GM23338 (cell line): Measurements from ENCODE around the gene KCTD17. TPM values are rescaled to one million over a fixed set of nuclear protein-coding genes. Genes with fewer than 3 reads are reported as not detected.

Source experiments
- ATAC-seq: fragments of 200-7000 bp; cut with Tn5 transposase; 3 replicates; pipeline ENCODE4 v1.9.1; 2020
- DNase-seq: peaks from one replicate; pipeline ENCODE4 v3.0.0-alpha.2; 2015; ENCODE audit warnings: low spot score
- H2AFZ ChIP-seq: fragments of 200-600 bp; sonication (generic); 2 replicates; pipeline ENCODE4 v1.8.0; 2016; ENCODE audit warnings: antibody characterized with exemption, mild to moderate bottlenecking, moderate library complexity
- H3F3A ChIP-seq: fragments of 200-600 bp; sonication (generic); replicated peaks from 2 replicates; pipeline ENCODE4 v1.8.0; 2017; ENCODE audit warnings: antibody characterized with exemption, mixed run types, low read depth
- H3K27ac ChIP-seq: fragments of 200-600 bp; sonication (generic); 2 replicates; pipeline ENCODE4 v1.6.1; 2016; ENCODE audit warnings: low read depth
- H3K27me3 ChIP-seq: fragments of 200-600 bp; sonication (generic); 2 replicates; pipeline ENCODE4 v1.8.0; 2016; ENCODE audit warnings: mild to moderate bottlenecking, mixed run types, moderate library complexity; ENCODE audit not compliant: insufficient read depth
- H3K36me3 ChIP-seq: fragments of 200-600 bp; sonication (generic); 2 replicates; pipeline ENCODE4 v1.8.0; 2016; ENCODE audit warnings: mild to moderate bottlenecking; ENCODE audit not compliant: insufficient read depth
- H3K4me1 ChIP-seq: fragments of 200-600 bp; sonication (generic); 2 replicates; pipeline ENCODE4 v1.8.0; 2016; ENCODE audit warnings: mild to moderate bottlenecking, moderate library complexity; ENCODE audit not compliant: insufficient read depth
- H3K4me2 ChIP-seq: fragments of 200-600 bp; sonication (generic); 2 replicates; pipeline ENCODE4 v1.7.1; 2017; ENCODE audit warnings: mixed run types
- H3K4me3 ChIP-seq: fragments of 200-600 bp; sonication (generic); 2 replicates; pipeline ENCODE4 v1.6.1; 2016; ENCODE audit warnings: mixed run types
- H3K79me2 ChIP-seq: fragments of 200-600 bp; sonication (generic); replicated peaks from 2 replicates; pipeline ENCODE4 v1.8.0; 2017; ENCODE audit warnings: mild to moderate bottlenecking; ENCODE audit not compliant: insufficient read depth
- H3K9me2 ChIP-seq: fragments of 200-600 bp; sonication (generic); 2 replicates; pipeline ENCODE4 v1.8.0; 2017; ENCODE audit not compliant: insufficient read depth
- H4K20me1 ChIP-seq: fragments of 200-600 bp; sonication (generic); replicated peaks from 2 replicates; pipeline ENCODE4 v1.8.0; 2017; ENCODE audit warnings: mild to moderate bottlenecking; ENCODE audit not compliant: insufficient read depth
- H3K27ac Mint-ChIP-seq: 2 replicates; pipeline ENCODE4 v1.8.0; 2020; ENCODE audit warnings: inconsistent platforms, mild to moderate bottlenecking, moderate library complexity, mixed read lengths
- H3K27me3 Mint-ChIP-seq: 3 replicates; pipeline ENCODE4 v1.8.0; 2022; ENCODE audit warnings: low read depth, mild to moderate bottlenecking, moderate library complexity, mixed read lengths, inconsistent platforms; ENCODE audit not compliant: insufficient read depth, poor library complexity
- H3K36me3 Mint-ChIP-seq: 3 replicates; pipeline ENCODE4 v1.8.0; 2021; ENCODE audit warnings: low read depth, mild to moderate bottlenecking, inconsistent platforms, moderate library complexity, mixed read lengths
- H3K4me1 Mint-ChIP-seq: 3 replicates; pipeline ENCODE4 v1.8.0; 2020; ENCODE audit warnings: mild to moderate bottlenecking, inconsistent platforms, mixed read lengths
- H3K4me3 Mint-ChIP-seq: 3 replicates; pipeline ENCODE4 v1.8.0; 2021; ENCODE audit warnings: moderate library complexity, mild to moderate bottlenecking, inconsistent platforms, mixed read lengths
- H3K9me3 Mint-ChIP-seq: 3 replicates; pipeline ENCODE4 v1.8.0; 2020; ENCODE audit warnings: moderate library complexity, mild to moderate bottlenecking, inconsistent platforms, mixed read lengths
- CREB1 ChIP-seq: fragments of 250-450 bp; sonication (Bioruptor Pico); IDR thresholded peaks from 2 replicates; pipeline ENCODE4 v1.5.0; 2020; ENCODE audit warnings: low read depth, mild to moderate bottlenecking, moderate library complexity
- CTCF ChIP-seq, 2 experiments: fragments of 200-600 bp in 1 of 2; sonication (generic) in 1 of 2; conservative IDR thresholded peaks; 2 replicates each; pipeline versions ENCODE4 v1.5.1 to v1.6.1; 2016 to 2017; ENCODE audit warnings: antibody characterized with exemption in 2 of 2, low read depth in 2 of 2, mild to moderate bottlenecking in 2 of 2, moderate library complexity in 1 of 2
- EZH2phosphoT487 ChIP-seq: fragments of 200-600 bp; sonication (generic); IDR thresholded peaks from one replicate; pipeline ENCODE4 v1.8.1; 2018; ENCODE audit warnings: antibody characterized with exemption; ENCODE audit not compliant: unreplicated experiment
- NANOG ChIP-seq: IDR thresholded peaks from 2 replicates; pipeline ENCODE4 v1.6.1; 2016; ENCODE audit warnings: antibody characterized with exemption, borderline replicate concordance
- POLR2AphosphoS5 ChIP-seq: IDR thresholded peaks from 2 replicates; pipeline ENCODE4 v1.6.1; 2016; ENCODE audit warnings: antibody characterized with exemption, low read depth
- REST ChIP-seq: IDR thresholded peaks from one replicate; pipeline ENCODE4 v1.6.1; 2018; ENCODE audit warnings: antibody characterized with exemption; ENCODE audit not compliant: unreplicated experiment
- STAT1 ChIP-seq: IDR thresholded peaks from one replicate; pipeline ENCODE4 v1.6.1; 2016; ENCODE audit warnings: antibody characterized with exemption; ENCODE audit not compliant: unreplicated experiment
- ZNF114 ChIP-seq: fragments of 250-450 bp; sonication (Bioruptor Pico); IDR thresholded peaks from 2 replicates; pipeline ENCODE4 v1.5.0; 2020; ENCODE audit warnings: mild to moderate bottlenecking, moderate library complexity
- ZNF331 ChIP-seq: fragments of 250-450 bp; sonication (Bioruptor Pico); IDR thresholded peaks from 2 replicates; pipeline ENCODE4 v1.5.0; 2020; ENCODE audit warnings: low read depth, mild to moderate bottlenecking, moderate library complexity
- ZNF462 ChIP-seq: fragments of 250-450 bp; sonication (Bioruptor Pico); IDR thresholded peaks from 2 replicates; pipeline ENCODE4 v1.5.0; 2020; ENCODE audit warnings: mild to moderate bottlenecking, moderate library complexity
- polyA plus RNA-seq: library from polyadenylated mRNA; unstranded; fragments of >200 nt; fragmentation: Nextera tagmentation; extraction: Ambion mirVana; gene quantifications from 2 replicates; pipeline ENCODE4 v1.2.1, GENCODE V29; 2016
- total RNA-seq: library from RNA; depleted of rRNA; stranded (reverse); fragments of >200 nt; shearing (Covaris generic); gene quantifications from 2 replicates; pipeline ENCODE4 v1.2.3, GENCODE V29; 2014

The KCTD17 gene
- total and polyA plus RNA-seq, 2 experiments from 2014 or later = 25.1 to 35.0 TPM

GRCh38 chr22:37086184-37086583, 34.6 kb downstream of the KCTD17 start (continued):
- TF ChIP-seq ZNF462 (CRISPR knock-in tag) = no peak
- no peak for TF ChIP-seq NANOG
- TF ChIP-seq ZNF114 = no peak

- Mint-ChIP-seq H3K4me1 (peaks cover 8% of the 10 kb centered on the region), H3K27me3 (peaks cover 8% of the 10 kb centered on the region), H3K9me3 (no peaks in the 10 kb centered on the region; the same call in 2 of the 3 replicates), H3K4me3 (no peak overlapping the region), H3K27ac (no peak overlapping the region), H3K36me3 (no peaks in the 10 kb centered on the region)
- no peaks in the 10 kb centered on the region for H3K79me2 ChIP-seq
- no peak for DNase-seq
- no peak for ATAC-seq
- no peaks in the 10 kb centered on the region for H3F3A ChIP-seq
- no peaks in the 10 kb centered on the region for H4K20me1 ChIP-seq
- no peaks in the 10 kb centered on the region for H3K27me3 ChIP-seq
- no peaks in the 10 kb centered on the region for H3K9me2 ChIP-seq
- no peak overlapping the region for H3K27ac ChIP-seq
- no peak overlapping the region for H3K4me2 ChIP-seq
- no peaks in the 10 kb centered on the region for H3K36me3 ChIP-seq
- H3K4me3 ChIP-seq = no peak overlapping the region
- H2AFZ ChIP-seq = no peak overlapping the region
- H3K4me1 ChIP-seq = no peaks in the 10 kb centered on the region; the same call in 1 of the 2 replicates
- TF ChIP-seq CTCF (conservative IDR thresholded peaks at IDR 0.05; ENCODE audit: low read depth in 2 of 2) = no peak
- TF ChIP-seq ZNF114 = no peak
- no peak for TF ChIP-seq CREB1 (CRISPR knock-in tag)
- TF ChIP-seq NANOG = no peak
- no peak for TF ChIP-seq EZH2phosphoT487
- TF ChIP-seq POLR2AphosphoS5 = no peak
- TF ChIP-seq ZNF331 = no peak
- TF ChIP-seq REST = no peak
- TF ChIP-seq STAT1 = no peak
These were observed 36.6 kb downstream of the KCTD17 start for GRCh38 chr22:37088108-37088605.
